BE2C (cell line): Measurements from ENCODE around the gene SERPINA5.

Experiments
- DNase-seq: peaks from one replicate; pipeline ENCODE4 v3.0.0-alpha.2; 2020
- H3K27me3 ChIP-seq: fragments of 250-450 bp; sonication (Bioruptor Pico); 2 replicates; pipeline ENCODE4 v1.5.1; 2020; ENCODE audit warnings: mild to moderate bottlenecking
- H3K36me3 ChIP-seq: fragments of 250-450 bp; sonication (Bioruptor Pico); 2 replicates; pipeline ENCODE4 v1.5.1; 2020; ENCODE audit warnings: mild to moderate bottlenecking
- H3K4me1 ChIP-seq: fragments of 250-450 bp; sonication (Bioruptor Pico); 2 replicates; pipeline ENCODE4 v1.5.1; 2020
- H3K4me3 ChIP-seq: 2 replicates; pipeline ENCODE4 v1.5.1; 2011; ENCODE audit warnings: low read depth, low read length
- H3K9me3 ChIP-seq: fragments of 250-450 bp; sonication (Bioruptor Pico); 2 replicates; pipeline ENCODE4 v1.5.1; 2020
- CTCF ChIP-seq: IDR thresholded peaks from 2 replicates; pipeline ENCODE4 v1.5.1; 2012; ENCODE audit warnings: mild to moderate bottlenecking, low read depth, low read length

The SERPINA5 gene

DNA sequence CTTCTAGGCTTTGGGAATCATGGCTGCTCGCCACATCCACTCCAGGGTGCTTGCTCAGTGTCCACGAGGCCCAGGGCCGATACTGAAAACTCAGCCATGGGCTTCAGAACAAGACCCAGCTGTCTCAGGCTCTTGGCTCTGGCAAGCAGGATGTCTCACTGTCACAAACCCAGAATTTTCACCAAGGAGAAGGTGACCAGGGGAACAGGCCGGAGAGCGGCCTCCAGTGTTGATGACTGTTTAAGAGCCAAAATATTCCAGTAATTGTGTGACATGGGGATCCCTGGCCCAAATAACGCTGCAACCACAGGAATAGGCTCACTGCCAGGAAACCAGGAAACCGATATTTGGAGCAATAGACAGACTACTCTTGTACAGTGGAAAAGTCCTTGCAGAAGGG lies 9.8 kb upstream of the SERPINA5 start:
- DNase-seq = no peak
- H3K4me1 ChIP-seq = no peaks in the 10 kb centered on the region
- no peak overlapping the region for H3K4me3 ChIP-seq
- no peaks in the 10 kb centered on the region for H3K27me3 ChIP-seq
- TF ChIP-seq CTCF = no peak
- H3K9me3 ChIP-seq = no peaks in the 10 kb centered on the region
- no peaks in the 10 kb centered on the region for H3K36me3 ChIP-seq

DNA sequence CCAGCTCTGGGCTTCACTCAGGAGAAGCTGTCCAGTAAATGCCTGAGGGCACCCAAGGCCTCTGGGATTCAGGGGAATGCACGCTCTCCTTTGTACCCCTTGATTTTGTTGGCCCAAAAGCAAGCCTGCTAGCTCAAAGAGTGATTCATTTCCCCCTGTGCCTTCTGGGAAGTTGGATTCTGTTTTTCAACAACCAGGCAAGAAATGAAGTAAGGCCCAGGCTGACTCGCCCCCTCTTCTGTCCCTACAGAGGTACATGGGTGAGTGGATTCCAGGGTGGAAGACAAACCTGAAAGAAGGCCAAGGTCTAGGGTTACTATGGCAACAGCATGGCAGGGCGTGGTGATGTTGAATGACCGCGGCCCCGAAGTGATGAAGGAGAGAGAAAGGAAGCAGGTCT lies 9.3 kb upstream of the SERPINA5 start:
- no peak for DNase-seq
- TF ChIP-seq CTCF = no peak
- no peaks in the 10 kb centered on the region for H3K27me3 ChIP-seq
- H3K4me3 ChIP-seq = no peak overlapping the region
- H3K36me3 ChIP-seq = no peaks in the 10 kb centered on the region
- H3K9me3 ChIP-seq = no peaks in the 10 kb centered on the region
- H3K4me1 ChIP-seq = no peaks in the 10 kb centered on the region

DNA sequence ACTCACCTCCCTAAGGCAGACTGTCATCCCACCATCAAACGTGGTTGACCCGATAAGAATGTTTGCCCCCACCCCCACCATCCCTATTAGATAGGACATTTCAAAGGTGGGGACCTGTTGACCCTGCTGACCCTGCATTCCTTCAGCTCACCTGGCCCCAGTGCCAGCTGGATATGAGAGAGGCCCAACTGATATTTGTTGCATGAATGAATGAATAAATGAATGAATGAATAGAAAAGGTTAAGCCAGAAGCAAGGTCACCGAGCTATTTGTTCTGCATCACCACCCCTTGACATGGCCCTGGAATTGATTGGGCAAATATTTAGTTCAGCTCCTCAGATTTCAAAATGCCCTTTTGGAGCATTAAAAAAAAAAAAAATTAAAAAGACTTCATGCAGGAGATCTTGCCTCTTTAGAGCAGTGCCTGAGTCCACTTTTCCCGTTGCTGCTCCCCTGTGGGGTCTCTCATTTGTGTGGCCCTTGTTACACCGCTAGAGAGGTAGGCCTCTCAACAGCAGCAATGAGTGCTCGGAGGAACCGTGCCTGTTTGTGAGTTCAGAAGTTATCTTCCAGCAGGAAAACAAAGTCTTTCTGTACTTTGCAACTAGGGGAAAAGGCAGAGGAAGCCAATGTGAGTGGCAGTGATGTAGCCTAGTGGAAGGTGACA lies 8.5 kb upstream of the SERPINA5 start:
- Histone ChIP-seq H3K9me3 (no peaks in the 10 kb centered on the region), H3K36me3 (no peaks in the 10 kb centered on the region), H3K4me1 (no peaks in the 10 kb centered on the region), H3K4me3 (no peak overlapping the region), H3K27me3 (no peaks in the 10 kb centered on the region)
- no peak for TF ChIP-seq CTCF
- no peak for DNase-seq

GRCh38 chr14:94573475-94574277 lies 7.5 kb upstream of the SERPINA5 start:
- Histone ChIP-seq H3K4me3 (no peak overlapping the region), H3K36me3 (no peaks in the 10 kb centered on the region), H3K9me3 (no peaks in the 10 kb centered on the region), H3K4me1 (no peaks in the 10 kb centered on the region), H3K27me3 (no peaks in the 10 kb centered on the region)
- no peak for DNase-seq
- no peak for TF ChIP-seq CTCF

- H3K36me3 ChIP-seq = no peaks in the 10 kb centered on the region
- no peaks in the 10 kb centered on the region for H3K27me3 ChIP-seq
- TF ChIP-seq CTCF = no peak
- H3K4me1 ChIP-seq = no peaks in the 10 kb centered on the region
- no peak overlapping the region for H3K4me3 ChIP-seq
- DNase-seq = no peak
- H3K9me3 ChIP-seq = no peaks in the 10 kb centered on the region
These were observed 6.9 kb upstream of the SERPINA5 start for GRCh38 chr14:94574336-94574735.
